ENCODE results near the gene CUX1.

DNA sequence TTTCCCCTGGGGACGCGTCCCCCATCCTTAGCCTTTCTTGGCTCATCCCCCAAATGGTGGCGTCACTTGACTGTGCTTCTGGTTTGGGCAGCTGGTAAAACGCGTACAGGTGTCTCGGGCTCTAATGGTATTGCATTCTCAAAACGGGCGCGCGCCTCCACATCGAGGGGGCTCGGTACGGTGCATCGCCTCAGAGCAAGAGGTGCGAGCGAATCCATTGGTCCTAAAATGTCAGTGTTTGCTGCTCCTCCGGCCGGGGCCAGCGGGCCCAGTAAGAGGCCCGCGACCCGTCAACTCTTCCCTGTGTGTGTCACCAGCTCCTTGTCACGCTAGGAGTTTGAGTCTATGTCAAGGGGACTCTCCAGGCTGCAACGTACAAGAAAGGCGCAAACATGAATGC, 378.6 kb downstream of the CUX1 start:
- TF ChIP-seq, protein P1, sequence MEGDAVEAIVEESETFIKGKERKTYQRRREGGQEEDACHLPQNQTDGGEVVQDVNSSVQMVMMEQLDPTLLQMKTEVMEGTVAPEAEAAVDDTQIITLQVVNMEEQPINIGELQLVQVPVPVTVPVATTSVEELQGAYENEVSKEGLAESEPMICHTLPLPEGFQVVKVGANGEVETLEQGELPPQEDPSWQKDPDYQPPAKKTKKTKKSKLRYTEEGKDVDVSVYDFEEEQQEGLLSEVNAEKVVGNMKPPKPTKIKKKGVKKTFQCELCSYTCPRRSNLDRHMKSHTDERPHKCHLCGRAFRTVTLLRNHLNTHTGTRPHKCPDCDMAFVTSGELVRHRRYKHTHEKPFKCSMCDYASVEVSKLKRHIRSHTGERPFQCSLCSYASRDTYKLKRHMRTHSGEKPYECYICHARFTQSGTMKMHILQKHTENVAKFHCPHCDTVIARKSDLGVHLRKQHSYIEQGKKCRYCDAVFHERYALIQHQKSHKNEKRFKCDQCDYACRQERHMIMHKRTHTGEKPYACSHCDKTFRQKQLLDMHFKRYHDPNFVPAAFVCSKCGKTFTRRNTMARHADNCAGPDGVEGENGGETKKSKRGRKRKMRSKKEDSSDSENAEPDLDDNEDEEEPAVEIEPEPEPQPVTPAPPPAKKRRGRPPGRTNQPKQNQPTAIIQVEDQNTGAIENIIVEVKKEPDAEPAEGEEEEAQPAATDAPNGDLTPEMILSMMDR (IDR thresholded peaks at IDR 0.05): no peak
- no peak for TF ChIP-seq POLR2A (IDR thresholded peaks at IDR 0.05)

Data from lower leg skin (tissue), 3 donors.